Frontal cortex (tissue), 4 donors: ENCODE results near the gene ARNT2. TPM values are rescaled to one million over a fixed set of nuclear protein-coding genes. Genes with fewer than 3 reads are reported as not detected.

Experiments
- DNase-seq, 2 donors: peaks; one replicate each; pipeline ENCODE4 v3.0.0; 2012; ENCODE audit warnings: low spot score in 2 of 2
- FAIRE-seq: peaks from 2 replicates; lab custom pipeline; 2012; peaks lifted over from hg19 to GRCh38; lab: Jason Lieb, UNC
- total RNA-seq: library from RNA; depleted of rRNA; stranded (reverse); fragments of >200 nt; gene quantifications from one replicate; pipeline ENCODE4 v1.2.3, GENCODE V29; 2014
- donor health status: control.
- donor health status: control.
- donor health status: control.

ARNT2 gene
- total RNA-seq, 1 donor from 2014 or later = 43.2 TPM

GRCh38 chr15:80533790-80534333 lies 129.7 kb downstream of the ARNT2 start:
- FAIRE-seq = no peak
- DNase-seq = no peak

DNA sequence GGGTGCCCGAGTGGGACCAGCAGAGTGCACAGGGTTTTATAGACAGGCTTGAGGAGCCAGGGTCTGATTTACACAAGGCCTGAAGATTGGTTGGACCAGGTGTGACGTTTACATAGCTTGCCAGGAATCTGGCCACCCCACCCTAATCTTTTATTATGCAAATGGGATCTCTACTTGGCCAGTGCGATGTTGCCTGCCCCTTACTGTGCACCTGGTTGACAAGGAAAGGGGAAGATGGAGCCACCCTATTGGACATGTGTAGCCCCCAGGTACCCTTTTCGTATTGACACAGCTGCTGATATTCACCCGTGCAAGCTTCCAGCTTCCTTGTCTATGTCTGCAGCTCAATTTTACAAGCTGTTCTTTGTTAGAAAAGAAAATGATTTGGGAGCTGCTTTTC lies 132.0 kb downstream of the ARNT2 start:
- FAIRE-seq (no peak), DNase-seq (no peak)

GRCh38 chr15:80536716-80537115 lies 132.5 kb downstream of the ARNT2 start:
- no peak for FAIRE-seq
- DNase-seq = no peak

DNA sequence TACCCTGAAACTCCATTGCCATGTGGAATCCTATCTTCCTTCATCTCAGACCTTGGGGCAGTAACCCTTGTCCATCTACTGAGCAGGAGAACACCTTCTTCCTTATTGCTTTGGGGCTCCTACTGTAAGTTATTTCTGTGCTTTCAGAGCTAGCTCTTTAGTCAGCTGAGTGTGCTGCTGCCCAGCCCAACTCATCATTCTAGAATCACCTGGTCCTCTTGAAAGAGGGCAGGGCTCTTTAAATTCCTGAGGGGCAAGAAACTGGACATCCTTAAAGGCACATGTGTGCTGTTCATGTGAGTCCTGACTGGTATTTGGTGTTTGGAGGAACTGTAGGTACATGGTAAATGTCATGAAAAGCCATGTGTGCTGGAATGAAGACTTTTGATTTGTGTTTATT lies 140.9 kb downstream of the ARNT2 start:
- DNase-seq (no peak), FAIRE-seq (no peak)

- DNase-seq (no peak), FAIRE-seq (no peak)
Observed at GRCh38 chr15:80547264-80547663, 143.1 kb downstream of the ARNT2 start.

GRCh38 chr15:80549191-80549590 lies 145.0 kb downstream of the ARNT2 start:
- no peak for FAIRE-seq

GRCh38 chr15:80549654-80550053 lies 145.5 kb downstream of the ARNT2 start:
- FAIRE-seq = no peak
- no peak for DNase-seq

More at GRCh38 chr15:80549191-80549590, 145.0 kb downstream of the ARNT2 start:
- DNase-seq = no peak

GRCh38 chr15:80550219-80550907 lies 146.2 kb downstream of the ARNT2 start:
- FAIRE-seq (no peak), DNase-seq (no peak)

DNA sequence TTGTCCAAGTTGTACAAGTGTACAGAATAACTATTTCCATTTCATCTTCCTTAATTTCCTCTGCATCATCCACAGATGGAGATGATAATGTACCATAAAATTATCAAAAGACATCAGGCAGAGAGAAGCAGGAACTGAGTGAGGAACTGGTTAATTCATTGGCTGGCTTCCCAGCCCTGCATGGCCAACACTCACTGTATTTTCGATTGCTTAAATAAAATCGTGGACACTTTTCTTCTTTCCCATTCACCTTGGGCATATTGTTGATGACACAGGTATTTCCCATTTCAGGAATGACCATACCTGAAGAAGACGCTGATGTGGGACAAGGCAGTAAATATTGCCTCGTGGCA lies 146.7 kb downstream of the ARNT2 start:
- FAIRE-seq = no peak
- no peak for DNase-seq

DNA sequence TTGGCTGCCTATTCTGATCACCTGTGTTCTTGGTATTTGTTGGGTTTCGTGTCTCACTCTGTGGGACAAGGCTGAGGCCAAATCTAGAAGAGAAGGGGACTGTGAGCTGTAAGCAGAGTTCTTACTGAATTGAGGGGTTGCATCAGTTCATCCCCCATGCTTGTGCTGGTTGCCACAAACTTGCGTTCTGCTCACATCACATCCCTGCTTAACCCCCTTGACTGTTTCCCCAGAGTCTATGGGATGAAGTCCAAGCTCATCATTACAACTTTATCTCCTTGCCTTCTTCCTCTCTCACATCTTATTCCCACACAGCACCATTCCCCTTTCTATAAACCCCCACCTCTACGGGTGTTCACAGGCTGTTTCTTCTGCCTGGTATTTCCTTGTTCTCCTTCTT lies 147.2 kb downstream of the ARNT2 start:
- DNase-seq (no peak), FAIRE-seq (no peak)

GRCh38 chr15:80554560-80554959 lies 150.4 kb downstream of the ARNT2 start:
- DNase-seq (no peak), FAIRE-seq (no peak)

DNA sequence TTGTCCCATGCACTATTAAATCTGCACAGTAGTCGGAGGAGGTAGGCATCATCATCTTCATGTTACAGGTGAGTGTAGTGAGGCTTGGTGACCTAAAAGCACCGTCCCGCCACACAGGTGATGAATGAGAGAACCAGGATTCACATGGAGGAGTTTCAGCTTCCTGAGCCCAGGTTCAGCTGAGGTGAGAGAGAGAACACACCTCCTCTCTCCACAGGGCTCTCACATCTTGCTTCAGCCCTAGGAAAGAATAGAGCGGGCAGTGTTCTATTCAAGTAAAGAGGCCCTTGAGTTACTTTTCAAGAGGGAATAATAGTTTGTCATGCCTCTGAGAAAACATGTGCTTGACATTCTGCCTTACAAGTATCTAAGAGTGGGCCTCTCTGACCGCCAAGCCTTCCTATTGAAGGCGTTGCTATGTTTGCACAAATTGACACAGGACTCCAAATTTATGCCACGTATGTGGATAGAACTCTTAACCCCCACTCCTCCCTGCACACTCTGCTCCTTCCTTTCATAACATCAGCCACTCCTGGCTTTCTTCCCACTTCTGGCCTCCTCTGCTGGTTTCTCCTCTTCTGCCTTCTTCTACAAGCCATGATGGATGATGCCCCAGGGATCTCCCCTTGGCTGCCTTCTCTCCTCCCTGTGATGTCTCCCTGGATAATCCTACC lies 152.6 kb downstream of the ARNT2 start:
- no peak for FAIRE-seq

DNA sequence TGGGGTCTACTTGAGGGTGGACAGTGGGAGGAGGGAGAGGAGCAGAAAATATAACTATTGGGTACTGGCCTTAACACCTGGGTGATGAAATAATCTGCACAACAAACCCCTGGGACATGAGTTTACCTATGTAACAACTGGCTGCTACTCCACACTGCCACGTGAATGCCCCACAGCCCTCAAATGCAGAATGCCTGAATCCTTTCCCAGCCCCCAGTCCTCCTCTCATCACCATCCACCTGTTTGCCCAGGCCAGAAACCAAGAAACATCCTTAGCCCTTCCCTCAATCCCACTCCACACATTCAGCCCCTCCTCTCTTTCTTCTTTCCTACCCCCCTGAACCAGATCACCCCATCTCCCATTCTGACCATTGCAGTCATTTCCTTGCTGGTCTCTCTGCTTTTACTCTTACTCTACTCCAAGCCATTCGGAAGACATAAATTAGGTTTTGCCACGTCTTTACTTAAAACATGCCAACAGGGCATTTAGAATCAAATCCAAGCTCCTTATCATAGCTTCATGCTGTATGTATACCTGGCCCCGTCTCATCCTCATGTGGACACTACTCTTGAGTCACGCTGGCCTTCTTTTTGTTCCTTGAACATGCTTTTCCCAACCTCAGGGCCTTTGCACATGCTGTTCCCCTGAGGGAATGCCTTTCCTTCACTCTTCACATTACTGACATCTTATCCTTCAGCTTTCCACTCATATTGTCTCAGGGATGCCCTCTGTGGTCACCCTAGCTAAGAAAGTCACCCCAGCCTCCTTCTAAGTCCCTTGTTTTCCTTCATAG lies 153.5 kb downstream of the ARNT2 start:
- DNase-seq = no peak
- no peak for FAIRE-seq

More for the DNA sequence above, 152.6 kb downstream of the ARNT2 start:
- DNase-seq = no peak

- DNase-seq (no peak), FAIRE-seq (no peak)
Observed at GRCh38 chr15:80558631-80559319, 154.6 kb downstream of the ARNT2 start.

GRCh38 chr15:80559320-80559693 lies 155.1 kb downstream of the ARNT2 start:
- FAIRE-seq (no peak), DNase-seq (no peak)

GRCh38 chr15:80559761-80560160 lies 155.6 kb downstream of the ARNT2 start:
- FAIRE-seq (no peak), DNase-seq (no peak)

DNA sequence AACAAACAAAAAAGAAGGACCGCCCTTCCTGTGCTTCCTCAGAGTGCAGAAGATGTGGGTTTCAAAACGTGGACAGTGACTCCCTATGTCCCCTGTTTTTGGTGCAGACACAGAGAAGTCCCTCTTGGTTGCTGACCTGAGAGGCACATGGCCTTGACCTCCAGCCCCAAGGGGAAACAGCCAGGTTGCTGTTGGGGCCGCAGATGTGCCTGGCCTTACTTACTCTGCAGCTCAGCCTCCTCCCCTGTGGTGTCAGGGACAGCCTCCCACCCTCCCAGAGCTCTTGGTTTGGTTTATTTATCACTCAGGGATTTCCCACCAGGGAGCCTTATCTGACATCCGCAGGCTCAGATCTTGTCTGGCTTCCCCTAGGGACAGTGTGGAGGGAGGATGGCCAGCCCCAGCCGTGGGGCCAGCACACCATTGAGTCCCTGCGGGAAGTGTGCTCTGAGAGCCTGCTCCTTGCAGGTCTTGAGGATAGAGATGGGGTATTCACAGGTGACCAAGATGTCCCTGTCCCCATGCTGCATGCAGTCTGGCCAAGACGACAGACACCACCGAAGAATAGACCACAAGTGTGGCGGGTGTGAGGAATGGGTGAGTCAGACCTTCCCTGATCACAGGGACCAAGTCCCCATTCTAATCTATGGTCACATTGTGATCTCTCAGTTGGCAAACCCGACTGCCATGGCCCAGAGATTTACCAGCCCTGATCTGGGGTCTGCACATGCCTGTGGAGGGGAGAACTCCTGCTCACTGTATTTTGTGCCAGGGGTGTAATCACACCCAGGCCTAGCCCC lies 156.6 kb downstream of the ARNT2 start:
- no peak for DNase-seq
- no peak for FAIRE-seq

DNA sequence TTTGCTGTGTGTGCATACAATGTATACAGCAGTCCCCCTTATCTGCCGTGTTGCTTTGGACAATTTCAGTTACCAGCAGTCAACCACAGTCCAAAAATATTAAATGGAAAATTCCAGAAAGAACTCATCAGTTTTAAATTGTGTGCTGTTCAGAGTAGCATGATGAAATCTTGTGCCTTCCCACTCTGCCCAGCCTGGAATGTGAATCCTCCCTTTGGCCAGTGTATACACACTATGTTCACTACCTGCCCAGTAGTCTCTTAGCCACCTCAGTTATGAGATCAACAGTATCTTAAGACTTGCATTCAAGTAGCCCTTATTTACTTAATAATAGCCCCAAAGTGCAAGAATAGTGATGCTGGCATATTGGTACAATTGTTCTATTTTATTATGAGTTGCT lies 157.3 kb downstream of the ARNT2 start:
- FAIRE-seq = no peak
- no peak for DNase-seq

- no peak for DNase-seq
- FAIRE-seq = no peak
Observed at GRCh38 chr15:80562033-80562432, 157.9 kb downstream of the ARNT2 start.
